ENCODE data around the gene TNIK.

GRCh38 chr3:171095063-171095462 is 365.1 kb downstream of the TNIK start:
- no peak for TF ChIP-seq POLR2A (IDR thresholded peaks at IDR 0.05)
- no peak for TF ChIP-seq CTCF (IDR thresholded peaks at IDR 0.05)

All from uterus (tissue), 2 donors.